Measurements from ENCODE around the gene NADSYN1. TPM values are rescaled to one million over a fixed set of nuclear protein-coding genes. Genes with fewer than 3 reads are reported as not detected.

NADSYN1 gene
- total RNA-seq, 3 donors from 2014 or later (not counting 1 experiment from before 2014, with no cell fraction given), result 134 to 156 (median 150) TPM

DNA sequence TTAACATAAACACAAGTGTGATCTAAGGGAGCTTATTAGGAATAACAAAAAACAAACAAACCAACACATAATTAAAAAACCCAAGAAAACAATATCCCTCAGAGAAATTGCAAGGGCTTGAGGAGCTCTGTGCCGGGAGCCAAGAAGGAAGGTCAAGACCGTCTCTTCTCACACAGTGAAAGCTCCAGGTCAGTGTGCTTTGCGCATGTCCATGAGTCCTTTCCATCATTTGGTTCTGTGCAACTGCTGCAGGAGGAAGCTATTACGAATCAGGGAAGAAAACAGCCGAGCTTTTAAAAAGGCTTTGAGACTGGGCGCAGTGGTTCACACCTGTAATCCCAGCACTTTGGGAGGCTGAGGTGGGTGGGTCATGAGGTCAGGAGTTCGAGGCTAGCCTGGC, 89.4 kb downstream of the NADSYN1 start:
- no peaks in the 10 kb centered on the region for H3K4me1 ChIP-seq (ENCODE audit: control insufficient read depth, insufficient read depth, low read length)
- intact Hi-C loops (cut with micrococcal nuclease), result no loop called here
- peaks cover 16 to 18% of the 10 kb centered on the region in 2 donors for H3K27me3 Mint-ChIP-seq (ENCODE audit: low read depth in 2 of 2)
- 85% methylated on average over 7 of the region's 7 CpGs for WGBS (ENCODE audit: insufficient coverage)
- H3K36me3 Mint-ChIP-seq, result no peaks in the 10 kb centered on the region
- peaks cover 7 to 17% of the 10 kb centered on the region in 2 donors for H3K4me1 Mint-ChIP-seq
- no peaks in the 10 kb centered on the region for H3K9me3 Mint-ChIP-seq
- no peaks in the 10 kb centered on the region for H3K9me3 ChIP-seq (ENCODE audit: control insufficient read depth, insufficient read depth, low read length)
- no peaks in the 10 kb centered on the region for H3K27me3 ChIP-seq (ENCODE audit: control insufficient read depth, insufficient read depth, low read length)
- TF ChIP-seq CTCF (IDR thresholded peaks at IDR 0.05), result no peak
- DNase-seq, result no peak
- H3K27ac Mint-ChIP-seq, result no peak overlapping the region
- no peak overlapping the region for H3K4me3 Mint-ChIP-seq
- no peak overlapping the region for H3K27ac ChIP-seq (ENCODE audit: low read length)
- no peak overlapping the region for H3K4me3 ChIP-seq (ENCODE audit: low read length)
- no peak for ATAC-seq
- no peaks in the 10 kb centered on the region for H3K36me3 ChIP-seq (ENCODE audit: control insufficient read depth, insufficient read depth, low read length)

- Histone ChIP-seq H3K36me3 (ENCODE audit: control insufficient read depth, insufficient read depth, low read length) (no peaks in the 10 kb centered on the region), H3K4me3 (ENCODE audit: low read length) (no peak overlapping the region), H3K27ac (ENCODE audit: low read length) (no peak overlapping the region), H3K27me3 (ENCODE audit: control insufficient read depth, insufficient read depth, low read length) (no peaks in the 10 kb centered on the region), H3K9me3 (ENCODE audit: control insufficient read depth, insufficient read depth, low read length) (no peaks in the 10 kb centered on the region), H3K4me1 (ENCODE audit: control insufficient read depth, insufficient read depth, low read length) (no peaks in the 10 kb centered on the region)
- no peak for ATAC-seq
- no peaks in the 10 kb centered on the region for H3K9me3 Mint-ChIP-seq
- 80% methylated on average over 15 of the region's 15 CpGs for WGBS (ENCODE audit: insufficient coverage)
- TF ChIP-seq CTCF (IDR thresholded peaks at IDR 0.05), result no peak
- H3K27me3 Mint-ChIP-seq (ENCODE audit: low read depth in 2 of 2), result peaks cover 18 to 24% of the 10 kb centered on the region in 2 donors
- H3K4me1 Mint-ChIP-seq, result peaks cover 7 to 17% of the 10 kb centered on the region in 2 donors
- intact Hi-C loops (cut with micrococcal nuclease), result no loop called here
- H3K27ac Mint-ChIP-seq, result no peak overlapping the region
- no peaks in the 10 kb centered on the region for H3K36me3 Mint-ChIP-seq
- H3K4me3 Mint-ChIP-seq, result no peak overlapping the region
- no peak for DNase-seq
Observed at GRCh38 chr11:71542879-71543777, 90.1 kb downstream of the NADSYN1 start.

GRCh38 chr11:71543866-71544265, 90.9 kb downstream of the NADSYN1 start:
- no peak for DNase-seq
- no peak for TF ChIP-seq CTCF (IDR thresholded peaks at IDR 0.05)
- Histone ChIP-seq H3K27ac (ENCODE audit: low read length) (no peak overlapping the region), H3K36me3 (ENCODE audit: control insufficient read depth, insufficient read depth, low read length) (no peaks in the 10 kb centered on the region), H3K27me3 (ENCODE audit: control insufficient read depth, insufficient read depth, low read length) (no peaks in the 10 kb centered on the region), H3K4me3 (ENCODE audit: low read length) (no peak overlapping the region), H3K4me1 (ENCODE audit: control insufficient read depth, insufficient read depth, low read length) (no peaks in the 10 kb centered on the region), H3K9me3 (ENCODE audit: control insufficient read depth, insufficient read depth, low read length) (no peaks in the 10 kb centered on the region)
- H3K4me3 Mint-ChIP-seq, result no peak overlapping the region
- no peak overlapping the region for H3K27ac Mint-ChIP-seq
- H3K9me3 Mint-ChIP-seq, result no peaks in the 10 kb centered on the region
- intact Hi-C loops (cut with micrococcal nuclease), result no loop called here
- peaks cover 21 to 26% of the 10 kb centered on the region in 2 donors for H3K27me3 Mint-ChIP-seq (ENCODE audit: low read depth in 2 of 2)
- H3K36me3 Mint-ChIP-seq, result no peaks in the 10 kb centered on the region
- ATAC-seq, result peak in 1 of 3 donors; percentile 41
- WGBS (ENCODE audit: insufficient coverage), result under 1% methylated on average over 8 of the region's 8 CpGs
- peaks cover 7 to 17% of the 10 kb centered on the region in 2 donors for H3K4me1 Mint-ChIP-seq

Data from natural killer cell (primary cell).